Measurements from ENCODE around the gene PAAF1. TPM values are rescaled to one million over a fixed set of nuclear protein-coding genes. Genes with fewer than 3 reads are reported as not detected.

Gene PAAF1
- total RNA-seq, 1 donor = 5.4 TPM

DNA sequence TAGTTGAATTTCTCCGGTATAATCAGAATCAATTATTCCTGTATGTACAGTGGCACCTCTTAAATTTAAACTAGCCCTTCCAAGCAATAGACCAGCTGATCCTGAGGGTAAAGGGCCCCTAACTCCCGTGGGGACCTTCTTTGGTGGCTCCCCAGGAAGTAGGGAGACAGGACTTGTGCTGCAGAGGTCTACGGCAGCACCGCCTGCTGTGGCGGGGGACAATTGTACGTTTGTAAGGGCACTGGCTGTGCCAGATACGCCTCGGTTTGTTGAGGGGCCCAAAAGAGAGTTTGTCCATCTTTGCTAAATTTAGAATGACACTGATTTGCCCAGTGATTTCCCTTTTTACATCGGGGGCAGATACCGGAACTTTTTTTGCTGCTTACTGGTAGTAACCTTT is 68.1 kb downstream of the PAAF1 start:
- H3K4me3 ChIP-seq (ENCODE audit: insufficient read depth, low read length) = no peak overlapping the region
- DNase-seq (ENCODE audit: insufficient read length, low spot score, missing footprints) = no peak
- TF ChIP-seq, protein P1, sequence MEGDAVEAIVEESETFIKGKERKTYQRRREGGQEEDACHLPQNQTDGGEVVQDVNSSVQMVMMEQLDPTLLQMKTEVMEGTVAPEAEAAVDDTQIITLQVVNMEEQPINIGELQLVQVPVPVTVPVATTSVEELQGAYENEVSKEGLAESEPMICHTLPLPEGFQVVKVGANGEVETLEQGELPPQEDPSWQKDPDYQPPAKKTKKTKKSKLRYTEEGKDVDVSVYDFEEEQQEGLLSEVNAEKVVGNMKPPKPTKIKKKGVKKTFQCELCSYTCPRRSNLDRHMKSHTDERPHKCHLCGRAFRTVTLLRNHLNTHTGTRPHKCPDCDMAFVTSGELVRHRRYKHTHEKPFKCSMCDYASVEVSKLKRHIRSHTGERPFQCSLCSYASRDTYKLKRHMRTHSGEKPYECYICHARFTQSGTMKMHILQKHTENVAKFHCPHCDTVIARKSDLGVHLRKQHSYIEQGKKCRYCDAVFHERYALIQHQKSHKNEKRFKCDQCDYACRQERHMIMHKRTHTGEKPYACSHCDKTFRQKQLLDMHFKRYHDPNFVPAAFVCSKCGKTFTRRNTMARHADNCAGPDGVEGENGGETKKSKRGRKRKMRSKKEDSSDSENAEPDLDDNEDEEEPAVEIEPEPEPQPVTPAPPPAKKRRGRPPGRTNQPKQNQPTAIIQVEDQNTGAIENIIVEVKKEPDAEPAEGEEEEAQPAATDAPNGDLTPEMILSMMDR (IDR thresholded peaks at IDR 0.05; ENCODE audit: extremely low read depth, low read depth, low read length) = no peak
- H3K27ac ChIP-seq (ENCODE audit: low read depth, low read length) = no peak overlapping the region
- H3K4me1 ChIP-seq (ENCODE audit: insufficient read depth, low read length) = no peaks in the 10 kb centered on the region
- no peaks in the 10 kb centered on the region for H3K36me3 ChIP-seq (ENCODE audit: insufficient read depth, low read length)
- H3K4me2 ChIP-seq (ENCODE audit: insufficient read depth, low read length) = no peak overlapping the region
- no peaks in the 10 kb centered on the region for H4K20me1 ChIP-seq (ENCODE audit: insufficient read depth, low read length)
- no peaks in the 10 kb centered on the region for H3K79me2 ChIP-seq (ENCODE audit: insufficient read depth, low read length)
- H3K27me3 ChIP-seq (ENCODE audit: insufficient read depth, low read length) = no peaks in the 10 kb centered on the region
- no peak overlapping the region for H2AFZ ChIP-seq (ENCODE audit: low read length)
- H3K9me3 ChIP-seq (ENCODE audit: low read depth, low read length) = peaks cover 3% of the 10 kb centered on the region

DNA sequence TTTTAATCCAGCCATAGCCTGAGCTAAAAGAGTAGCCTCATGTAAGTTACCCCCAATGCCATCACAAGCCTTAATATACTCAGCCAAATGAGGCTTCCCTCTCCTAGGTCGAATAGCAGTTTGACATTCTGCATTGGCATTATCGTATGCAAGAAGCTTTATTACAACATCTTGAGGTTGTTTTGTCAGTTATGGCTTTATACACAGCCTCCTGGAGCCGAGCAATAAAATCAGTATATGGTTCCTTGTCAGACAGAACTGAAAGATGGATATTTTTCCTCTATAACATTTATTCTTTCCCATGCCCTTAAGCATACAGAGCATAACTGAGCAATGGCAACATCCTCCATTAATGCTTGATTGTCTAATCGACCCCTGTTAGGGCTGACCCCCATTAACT is 68.6 kb downstream of the PAAF1 start:
- no peaks in the 10 kb centered on the region for H3K36me3 ChIP-seq (ENCODE audit: insufficient read depth, low read length)
- no peak for DNase-seq (ENCODE audit: insufficient read length, low spot score, missing footprints)
- no peaks in the 10 kb centered on the region for H3K4me1 ChIP-seq (ENCODE audit: insufficient read depth, low read length)
- no peak overlapping the region for H3K4me3 ChIP-seq (ENCODE audit: insufficient read depth, low read length)
- peaks cover 3% of the 10 kb centered on the region for H3K9me3 ChIP-seq (ENCODE audit: low read depth, low read length)
- TF ChIP-seq, protein P1 (IDR thresholded peaks at IDR 0.05; ENCODE audit: extremely low read depth, low read depth, low read length) = no peak
- no peak overlapping the region for H3K4me2 ChIP-seq (ENCODE audit: insufficient read depth, low read length)
- no peaks in the 10 kb centered on the region for H3K79me2 ChIP-seq (ENCODE audit: insufficient read depth, low read length)
- H3K27me3 ChIP-seq (ENCODE audit: insufficient read depth, low read length) = no peaks in the 10 kb centered on the region
- no peak overlapping the region for H3K27ac ChIP-seq (ENCODE audit: low read depth, low read length)
- H2AFZ ChIP-seq (ENCODE audit: low read length) = no peak overlapping the region
- no peaks in the 10 kb centered on the region for H4K20me1 ChIP-seq (ENCODE audit: insufficient read depth, low read length)

DNA sequence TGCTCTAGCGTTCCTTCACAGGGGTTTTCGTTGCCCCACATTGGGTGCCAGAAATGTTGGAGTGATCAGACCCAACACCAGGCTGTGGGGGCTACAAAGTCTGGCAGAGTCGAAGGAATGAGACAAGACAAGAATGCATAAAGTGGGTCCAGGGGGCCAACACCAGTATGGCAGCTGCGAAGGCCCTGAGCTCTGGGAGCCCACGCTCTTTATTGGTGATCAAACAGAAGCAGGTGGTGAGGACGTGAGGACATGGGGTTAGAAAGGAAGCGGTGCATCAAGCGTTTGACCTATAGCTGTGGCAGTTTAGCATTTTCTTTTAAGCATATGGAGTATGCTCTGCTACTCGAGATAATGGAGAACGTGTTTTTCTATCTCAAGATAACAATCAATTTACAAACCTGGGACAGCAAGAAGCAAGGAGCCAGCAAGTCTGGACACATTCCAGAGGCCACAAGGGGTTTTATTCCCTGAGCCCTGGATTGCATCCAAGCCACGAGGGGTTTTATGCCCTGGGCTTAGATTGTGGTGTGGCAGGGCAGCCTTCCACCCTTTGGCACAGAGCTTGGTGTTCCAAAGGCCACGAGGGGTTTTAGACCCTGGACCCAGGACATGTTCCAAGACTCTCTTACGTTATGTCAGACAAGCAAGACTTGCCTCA is 70.1 kb downstream of the PAAF1 start:
- H3K79me2 ChIP-seq (ENCODE audit: insufficient read depth, low read length) = no peaks in the 10 kb centered on the region
- no peaks in the 10 kb centered on the region for H3K36me3 ChIP-seq (ENCODE audit: insufficient read depth, low read length)
- no peak overlapping the region for H2AFZ ChIP-seq (ENCODE audit: low read length)
- TF ChIP-seq, protein P1 (IDR thresholded peaks at IDR 0.05; ENCODE audit: extremely low read depth, low read depth, low read length) = no peak
- H3K4me1 ChIP-seq (ENCODE audit: insufficient read depth, low read length) = no peaks in the 10 kb centered on the region
- H3K27ac ChIP-seq (ENCODE audit: low read depth, low read length) = no peak overlapping the region
- H3K9me3 ChIP-seq (ENCODE audit: low read depth, low read length) = peaks cover 3% of the 10 kb centered on the region
- H3K4me2 ChIP-seq (ENCODE audit: insufficient read depth, low read length) = no peak overlapping the region
- H3K27me3 ChIP-seq (ENCODE audit: insufficient read depth, low read length) = no peaks in the 10 kb centered on the region
- no peaks in the 10 kb centered on the region for H4K20me1 ChIP-seq (ENCODE audit: insufficient read depth, low read length)
- H3K4me3 ChIP-seq (ENCODE audit: insufficient read depth, low read length) = no peak overlapping the region
- DNase-seq (ENCODE audit: insufficient read length, low spot score, missing footprints) = no peak

DNA sequence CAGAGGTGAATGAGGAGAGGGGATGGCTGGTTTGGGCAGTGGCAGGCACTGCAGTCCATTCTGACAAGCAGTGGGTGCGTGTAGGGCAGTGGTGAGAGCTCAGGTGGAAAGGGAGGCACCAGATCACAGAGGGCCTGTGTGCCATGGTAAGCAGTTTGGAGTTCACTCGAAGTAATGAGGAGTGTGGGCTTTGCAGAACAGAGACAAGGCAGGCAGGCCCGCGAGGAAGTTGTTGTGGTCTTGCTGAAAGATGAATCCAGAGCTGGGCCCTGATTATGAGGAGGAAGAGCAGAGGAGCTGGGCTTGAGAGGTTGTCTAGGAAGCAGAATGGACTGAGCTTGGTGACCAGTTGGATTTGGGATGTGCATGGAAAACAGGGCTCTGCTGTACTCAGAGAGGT is 72.4 kb downstream of the PAAF1 start:
- no peak for DNase-seq (ENCODE audit: insufficient read length, low spot score, missing footprints)
- Histone ChIP-seq H3K4me2 (ENCODE audit: insufficient read depth, low read length) (no peak overlapping the region), H3K27ac (ENCODE audit: low read depth, low read length) (no peak overlapping the region), H3K36me3 (ENCODE audit: insufficient read depth, low read length) (no peaks in the 10 kb centered on the region), H3K9me3 (ENCODE audit: low read depth, low read length) (peaks cover 3% of the 10 kb centered on the region), H4K20me1 (ENCODE audit: insufficient read depth, low read length) (no peaks in the 10 kb centered on the region), H3K4me1 (ENCODE audit: insufficient read depth, low read length) (no peaks in the 10 kb centered on the region), H3K27me3 (ENCODE audit: insufficient read depth, low read length) (no peaks in the 10 kb centered on the region), H2AFZ (ENCODE audit: low read length) (no peak overlapping the region), H3K79me2 (ENCODE audit: insufficient read depth, low read length) (no peaks in the 10 kb centered on the region), H3K4me3 (ENCODE audit: insufficient read depth, low read length) (no peak overlapping the region)
- TF ChIP-seq, protein P1 (IDR thresholded peaks at IDR 0.05; ENCODE audit: extremely low read depth, low read depth, low read length) = no peak

All from osteoblast (primary cell).